ENCODE data around the gene CNTN1. TPM values are rescaled to one million over a fixed set of nuclear protein-coding genes. Genes with fewer than 3 reads are reported as not detected.
"Not testable (repeated sequence)": the region's sequence is repeated elsewhere in the genome, so short reads cannot be mapped to it uniquely, and the experiment has no call there.

Gene CNTN1
- total RNA-seq, 4 donors from 2014 or later: 64.1 to 193 (median 92.4) TPM

DNA sequence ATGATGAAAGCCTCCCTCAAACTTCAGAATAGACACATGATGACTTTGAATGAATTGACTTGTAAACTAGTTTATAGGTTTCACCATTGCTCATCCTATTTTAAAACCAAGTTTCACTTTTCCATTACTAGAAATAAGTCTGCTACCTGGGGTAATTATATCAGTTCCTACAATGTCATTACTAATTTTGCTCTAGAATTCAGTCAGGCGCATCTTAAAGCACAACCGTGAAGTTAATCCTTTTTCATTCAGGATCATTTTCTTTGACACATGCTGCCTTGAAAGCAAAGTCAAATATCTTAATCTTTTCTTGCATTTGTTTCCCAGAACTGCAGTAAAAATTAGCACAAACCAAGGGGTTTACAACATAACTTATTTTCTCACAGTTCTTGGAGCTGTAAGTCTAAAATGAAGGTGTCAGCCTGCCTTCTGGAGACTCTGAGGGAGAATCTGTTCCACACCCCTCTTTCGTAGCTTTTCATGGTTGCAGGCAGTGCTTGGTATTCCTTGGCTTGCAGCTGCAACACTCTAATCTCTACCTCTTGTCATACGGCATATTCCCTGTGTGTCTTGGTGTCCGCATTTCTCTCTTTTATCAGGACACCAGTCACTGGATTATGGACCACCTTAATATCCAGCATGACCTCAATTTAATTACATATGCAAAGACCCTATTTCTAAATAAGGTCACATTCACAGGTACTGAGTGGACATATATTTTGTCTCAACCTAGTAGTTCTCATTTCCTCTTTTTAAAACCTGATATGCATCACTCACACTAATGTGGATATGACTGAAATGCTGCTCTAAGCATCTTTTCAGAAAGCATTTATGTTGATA, 381.6 kb downstream of the CNTN1 start:
- Histone ChIP-seq H3K27me3 (no peaks in the 10 kb centered on the region), H3K36me3 (peaks cover 0 to 5% of the 10 kb centered on the region in 2 donors), H3K27ac (no peak overlapping the region), H3K4me3 (no peak overlapping the region), H3K9me3 (no peaks in the 10 kb centered on the region), H3K4me1 (no peaks in the 10 kb centered on the region)
- TF ChIP-seq POLR2AphosphoS5 (IDR thresholded peaks at IDR 0.05) (no peak), EP300 (IDR thresholded peaks at IDR 0.05) (no peak)
- TF ChIP-seq, protein P1, sequence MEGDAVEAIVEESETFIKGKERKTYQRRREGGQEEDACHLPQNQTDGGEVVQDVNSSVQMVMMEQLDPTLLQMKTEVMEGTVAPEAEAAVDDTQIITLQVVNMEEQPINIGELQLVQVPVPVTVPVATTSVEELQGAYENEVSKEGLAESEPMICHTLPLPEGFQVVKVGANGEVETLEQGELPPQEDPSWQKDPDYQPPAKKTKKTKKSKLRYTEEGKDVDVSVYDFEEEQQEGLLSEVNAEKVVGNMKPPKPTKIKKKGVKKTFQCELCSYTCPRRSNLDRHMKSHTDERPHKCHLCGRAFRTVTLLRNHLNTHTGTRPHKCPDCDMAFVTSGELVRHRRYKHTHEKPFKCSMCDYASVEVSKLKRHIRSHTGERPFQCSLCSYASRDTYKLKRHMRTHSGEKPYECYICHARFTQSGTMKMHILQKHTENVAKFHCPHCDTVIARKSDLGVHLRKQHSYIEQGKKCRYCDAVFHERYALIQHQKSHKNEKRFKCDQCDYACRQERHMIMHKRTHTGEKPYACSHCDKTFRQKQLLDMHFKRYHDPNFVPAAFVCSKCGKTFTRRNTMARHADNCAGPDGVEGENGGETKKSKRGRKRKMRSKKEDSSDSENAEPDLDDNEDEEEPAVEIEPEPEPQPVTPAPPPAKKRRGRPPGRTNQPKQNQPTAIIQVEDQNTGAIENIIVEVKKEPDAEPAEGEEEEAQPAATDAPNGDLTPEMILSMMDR (IDR thresholded peaks at IDR 0.05): no peak
- ATAC-seq: no peak
- WGBS, 2 donors (ENCODE audit: low coverage in 1 of 2): 76 to 79% methylated on average over 5 of the region's 5 CpGs

DNA sequence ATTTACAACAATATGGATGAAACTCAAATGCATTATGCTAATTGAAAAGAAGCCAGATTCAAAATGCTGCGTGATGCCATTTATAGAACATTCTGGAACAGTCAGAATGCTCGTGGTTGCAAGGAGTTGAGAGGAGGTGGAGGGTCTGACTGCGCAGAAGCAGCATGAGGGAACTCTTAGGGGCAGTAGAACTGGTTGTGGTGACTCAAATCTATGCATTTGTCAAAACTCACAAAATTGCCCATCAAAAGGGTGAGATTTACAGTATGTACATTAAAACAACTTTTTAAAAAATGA, 382.2 kb downstream of the CNTN1 start:
- ATAC-seq: no peak
- H3K27ac ChIP-seq: no peak overlapping the region
- 67 to 74% methylated on average over 3 of the region's 3 CpGs for WGBS, 2 donors (ENCODE audit: low coverage in 1 of 2)

DNA sequence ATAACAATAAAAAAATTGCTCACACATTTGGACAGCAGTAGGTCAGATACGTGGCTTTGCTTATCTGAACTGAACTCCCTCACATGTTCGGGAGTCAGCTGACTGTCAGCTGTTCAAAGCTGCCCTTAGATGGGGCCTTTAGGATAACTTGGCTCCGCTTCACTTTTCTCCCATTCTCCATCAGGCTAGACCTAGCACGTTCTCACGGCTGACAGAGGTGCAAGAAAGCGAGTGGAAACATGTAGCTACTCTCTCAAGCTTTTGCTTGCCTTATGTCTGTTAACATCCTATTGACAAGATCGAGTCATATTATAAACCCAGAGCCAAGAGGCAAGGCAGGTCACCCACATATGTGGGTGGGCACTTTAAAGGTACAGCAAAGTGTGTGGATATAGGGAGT, 383.9 kb downstream of the CNTN1 start:
- WGBS, 2 donors (ENCODE audit: low coverage in 1 of 2): 67 to 70% methylated on average over 3 to 7 of the region's 7 CpGs

More for the DNA sequence above, 382.2 kb downstream of the CNTN1 start:
- no peak overlapping the region for H3K4me3 ChIP-seq
- no peaks in the 10 kb centered on the region for H3K4me1 ChIP-seq
- TF ChIP-seq, protein P1 (IDR thresholded peaks at IDR 0.05): no peak
- TF ChIP-seq EP300 (IDR thresholded peaks at IDR 0.05) (no peak), POLR2A (IDR thresholded peaks at IDR 0.05) (no peak), POLR2AphosphoS5 (IDR thresholded peaks at IDR 0.05) (no peak)
- H3K36me3 ChIP-seq: peaks cover 0 to 5% of the 10 kb centered on the region in 2 donors
- H3K9me3 ChIP-seq: no peaks in the 10 kb centered on the region
- H3K27me3 ChIP-seq: no peaks in the 10 kb centered on the region

DNA sequence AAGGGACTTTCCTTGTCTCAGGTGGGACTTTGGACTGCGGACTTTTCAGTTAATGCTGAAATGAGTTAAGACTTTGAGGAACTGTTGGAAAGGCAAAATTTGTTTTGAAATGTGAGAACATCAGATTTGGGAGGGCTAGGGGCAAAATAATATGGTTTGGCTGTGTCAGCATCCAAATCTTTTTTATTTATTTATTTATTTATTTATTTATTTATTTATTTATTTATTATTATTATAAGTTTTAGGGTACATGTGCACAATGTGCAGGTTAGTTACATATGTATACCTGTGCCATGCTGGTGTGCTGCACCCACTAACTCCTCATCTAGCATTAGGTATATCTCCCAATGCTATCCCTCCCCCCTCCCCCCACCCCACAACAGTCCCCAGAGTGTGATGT, 389.0 kb downstream of the CNTN1 start:
- not testable (repeated sequence) for H3K4me3 ChIP-seq, H3K27ac ChIP-seq, H3K4me1 ChIP-seq, H3K36me3 ChIP-seq, ATAC-seq, H3K27me3 ChIP-seq
- WGBS, 2 donors (ENCODE audit: low coverage in 1 of 2): 0% methylated on average over 1 of the region's 1 CpG
- peaks cover 0 to 15% (median 0%) of the 10 kb centered on the region in 3 donors for H3K9me3 ChIP-seq

More for the DNA sequence above, 383.9 kb downstream of the CNTN1 start:
- H3K27me3 ChIP-seq: no peaks in the 10 kb centered on the region
- TF ChIP-seq POLR2A (IDR thresholded peaks at IDR 0.05) (no peak), EP300 (IDR thresholded peaks at IDR 0.05) (no peak), POLR2AphosphoS5 (IDR thresholded peaks at IDR 0.05) (no peak)
- TF ChIP-seq, protein P1 (IDR thresholded peaks at IDR 0.05): no peak
- no peak for ATAC-seq
- H3K4me3 ChIP-seq: no peak overlapping the region
- H3K9me3 ChIP-seq: peaks cover 0 to 15% (median 0%) of the 10 kb centered on the region in 3 donors
- H3K36me3 ChIP-seq: no peaks in the 10 kb centered on the region
- H3K27ac ChIP-seq: no peak overlapping the region
- no peaks in the 10 kb centered on the region for H3K4me1 ChIP-seq

DNA sequence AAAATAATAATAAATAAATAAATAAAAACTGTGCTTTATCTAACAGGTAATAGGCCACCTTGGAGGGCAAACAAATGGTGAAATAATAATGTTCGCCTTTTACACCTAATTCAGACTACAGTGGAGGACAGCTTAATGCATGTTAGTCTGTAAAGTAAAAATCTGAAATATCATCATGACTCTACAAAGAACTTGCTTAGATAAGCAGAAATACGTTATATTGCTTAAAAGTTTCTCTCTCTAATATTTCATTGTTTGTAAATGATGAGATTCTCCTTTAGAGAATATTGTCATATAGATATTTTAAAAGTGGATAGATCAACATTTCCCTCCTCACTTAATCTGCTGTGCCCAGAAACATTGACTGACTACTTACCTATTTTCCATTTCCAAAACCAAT, 397.2 kb downstream of the CNTN1 start:
- WGBS, 2 donors (ENCODE audit: low coverage in 1 of 2): 85 to 93% methylated on average over 2 of the region's 2 CpGs
- Histone ChIP-seq H3K27ac (no peak overlapping the region), H3K4me3 (no peak overlapping the region), H3K27me3 (no peaks in the 10 kb centered on the region), H3K4me1 (no peaks in the 10 kb centered on the region), H3K36me3 (no peaks in the 10 kb centered on the region), H3K9me3 (no peaks in the 10 kb centered on the region)
- no peak for ATAC-seq
- TF ChIP-seq POLR2A (IDR thresholded peaks at IDR 0.05) (no peak), EP300 (IDR thresholded peaks at IDR 0.05) (no peak), POLR2AphosphoS5 (IDR thresholded peaks at IDR 0.05) (no peak)
- TF ChIP-seq, protein P1 (IDR thresholded peaks at IDR 0.05): no peak
